ENCODE data around the gene SPOCK1.

SPOCK1 gene

DNA sequence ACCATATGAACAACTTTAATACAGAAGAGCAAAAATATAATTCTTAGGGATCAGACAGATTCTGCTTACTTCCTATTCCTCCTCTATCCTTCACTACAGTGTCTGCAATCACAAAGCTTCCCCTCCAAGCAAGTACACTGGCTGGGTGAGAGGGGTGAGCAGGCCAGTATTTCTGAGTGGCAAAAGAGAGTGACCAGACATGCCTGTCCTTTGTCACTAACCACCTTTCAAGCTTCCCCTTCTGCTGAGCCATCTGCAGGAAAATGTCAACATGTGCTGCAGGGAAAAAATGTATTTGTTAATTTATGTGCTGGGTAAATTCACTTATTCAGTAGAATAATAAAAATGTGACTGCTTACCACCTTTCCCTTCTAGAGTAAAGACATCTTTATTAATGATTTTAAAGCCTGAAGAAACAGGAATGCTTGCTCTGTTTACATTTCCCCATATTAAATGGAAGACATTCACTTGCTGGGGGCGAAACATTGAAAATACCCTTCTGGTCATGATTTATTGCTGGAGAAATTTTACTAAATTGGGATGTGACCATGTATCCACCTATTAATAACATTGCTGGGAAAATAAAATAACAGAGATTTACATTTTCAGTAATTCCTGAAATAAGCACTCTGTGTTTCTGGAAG is 84.9 kb downstream of the SPOCK1 start:
- TF ChIP-seq, protein P1, sequence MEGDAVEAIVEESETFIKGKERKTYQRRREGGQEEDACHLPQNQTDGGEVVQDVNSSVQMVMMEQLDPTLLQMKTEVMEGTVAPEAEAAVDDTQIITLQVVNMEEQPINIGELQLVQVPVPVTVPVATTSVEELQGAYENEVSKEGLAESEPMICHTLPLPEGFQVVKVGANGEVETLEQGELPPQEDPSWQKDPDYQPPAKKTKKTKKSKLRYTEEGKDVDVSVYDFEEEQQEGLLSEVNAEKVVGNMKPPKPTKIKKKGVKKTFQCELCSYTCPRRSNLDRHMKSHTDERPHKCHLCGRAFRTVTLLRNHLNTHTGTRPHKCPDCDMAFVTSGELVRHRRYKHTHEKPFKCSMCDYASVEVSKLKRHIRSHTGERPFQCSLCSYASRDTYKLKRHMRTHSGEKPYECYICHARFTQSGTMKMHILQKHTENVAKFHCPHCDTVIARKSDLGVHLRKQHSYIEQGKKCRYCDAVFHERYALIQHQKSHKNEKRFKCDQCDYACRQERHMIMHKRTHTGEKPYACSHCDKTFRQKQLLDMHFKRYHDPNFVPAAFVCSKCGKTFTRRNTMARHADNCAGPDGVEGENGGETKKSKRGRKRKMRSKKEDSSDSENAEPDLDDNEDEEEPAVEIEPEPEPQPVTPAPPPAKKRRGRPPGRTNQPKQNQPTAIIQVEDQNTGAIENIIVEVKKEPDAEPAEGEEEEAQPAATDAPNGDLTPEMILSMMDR (IDR thresholded peaks at IDR 0.05; ENCODE audit: low read depth, low read length, missing control alignments) = no peak
- DNase-seq (ENCODE audit: extremely low read depth, low read depth) = no peak
- H3K4me3 ChIP-seq (replicated peaks; ENCODE audit: low read depth, low read length) = no peak overlapping the region

DNA sequence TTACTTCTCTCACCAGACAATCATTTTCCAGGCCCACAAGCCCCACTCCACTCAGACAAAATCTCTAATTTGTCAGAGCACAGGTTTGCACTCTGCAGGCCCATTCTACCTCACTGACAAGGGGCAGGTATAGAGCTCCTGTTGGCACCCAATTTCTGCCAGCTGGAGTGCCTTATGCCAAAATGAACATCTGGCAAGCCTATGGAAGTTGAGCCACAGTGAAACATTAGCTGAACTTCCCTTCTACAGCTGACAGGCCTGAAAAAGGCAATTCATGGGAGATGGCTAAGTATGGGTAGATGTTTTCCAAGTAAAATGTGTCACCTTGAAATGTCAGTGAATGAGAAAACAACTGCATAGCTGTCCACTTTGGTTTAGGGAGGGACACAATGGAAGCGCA is 87.0 kb downstream of the SPOCK1 start:
- H3K4me3 ChIP-seq (replicated peaks; ENCODE audit: low read depth, low read length) = no peak overlapping the region
- TF ChIP-seq, protein P1 (IDR thresholded peaks at IDR 0.05; ENCODE audit: low read depth, low read length, missing control alignments) = no peak
- no peak for DNase-seq (ENCODE audit: extremely low read depth, low read depth)

DNA sequence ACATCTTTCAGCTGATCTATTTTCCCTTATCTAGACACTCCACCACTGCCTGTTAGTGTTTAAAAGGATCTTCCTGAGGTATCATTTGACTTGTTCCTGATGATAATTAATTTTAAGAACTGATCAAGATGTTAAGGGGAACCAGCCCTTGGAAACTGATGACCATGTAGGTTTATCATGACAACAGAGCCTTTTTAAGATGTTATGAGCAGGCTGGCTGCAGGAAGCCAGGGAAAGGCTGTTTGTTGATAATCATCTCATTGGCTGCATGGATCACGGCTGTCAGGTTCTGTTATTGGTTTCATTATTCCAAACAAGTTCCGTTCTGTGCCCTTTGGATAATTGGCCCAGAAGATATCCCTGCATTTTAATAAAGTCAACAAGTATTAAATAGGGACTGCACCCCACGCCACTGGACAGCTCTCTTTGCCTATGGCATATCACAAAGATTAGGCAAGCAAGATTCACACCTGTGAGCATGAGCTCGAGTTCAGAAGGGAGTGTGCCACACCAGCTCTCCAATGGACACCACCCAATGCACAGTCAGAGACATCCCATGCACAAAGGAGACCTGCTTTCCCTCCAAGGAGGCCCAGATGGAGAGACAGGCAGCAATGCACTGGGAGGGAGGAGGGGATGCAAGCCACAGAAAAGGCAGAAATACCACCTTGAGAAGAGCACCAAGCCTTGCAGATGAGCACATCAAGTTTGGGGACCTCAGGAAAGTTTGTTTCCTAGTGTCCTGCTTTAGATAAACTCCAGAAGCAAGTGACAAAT is 88.7 kb downstream of the SPOCK1 start:
- no peak for DNase-seq (ENCODE audit: extremely low read depth, low read depth)
- TF ChIP-seq, protein P1 (IDR thresholded peaks at IDR 0.05; ENCODE audit: low read depth, low read length, missing control alignments) = no peak
- no peak overlapping the region for H3K4me3 ChIP-seq (replicated peaks; ENCODE audit: low read depth, low read length)

DNA sequence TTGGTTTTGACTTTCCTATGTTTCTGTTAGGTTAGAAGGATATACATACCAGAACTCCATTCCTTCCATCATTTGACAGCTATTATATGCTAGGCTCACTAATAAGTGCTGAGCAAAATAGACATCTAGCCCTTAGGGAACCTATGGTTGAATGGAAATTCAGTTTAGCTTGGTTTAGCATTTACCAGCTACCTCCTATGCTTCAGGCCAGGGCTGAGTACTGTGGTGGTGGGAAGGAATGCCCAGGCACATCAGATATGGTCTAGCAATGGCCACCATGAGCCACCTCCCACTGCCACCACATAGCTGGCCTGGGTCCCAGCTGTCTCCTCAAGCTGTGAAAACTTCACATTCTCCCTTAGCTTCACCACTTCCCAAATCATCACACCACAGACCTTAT is 89.4 kb downstream of the SPOCK1 start:
- TF ChIP-seq, protein P1 (IDR thresholded peaks at IDR 0.05; ENCODE audit: low read depth, low read length, missing control alignments) = no peak
- H3K4me3 ChIP-seq (replicated peaks; ENCODE audit: low read depth, low read length) = no peak overlapping the region
- DNase-seq (ENCODE audit: extremely low read depth, low read depth) = no peak

DNA sequence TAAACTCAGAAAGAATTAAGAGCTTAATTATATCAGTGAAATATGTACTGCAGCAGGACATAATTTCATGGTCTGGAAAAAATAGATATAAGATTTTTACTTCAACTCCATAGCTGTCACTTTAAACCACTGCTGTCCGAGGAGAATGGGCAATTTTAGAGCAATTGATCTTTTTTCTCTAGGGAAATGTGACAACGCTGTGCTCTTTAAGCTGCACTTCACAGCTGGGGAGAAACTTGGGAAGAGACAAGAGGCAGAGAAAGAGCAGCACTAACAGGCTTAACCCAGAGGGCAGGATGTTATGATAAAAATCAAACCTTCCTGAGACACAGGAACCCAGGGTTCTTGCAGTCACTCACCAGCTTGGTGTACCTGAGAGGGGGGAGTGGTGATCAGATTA is 92.0 kb downstream of the SPOCK1 start:
- no peak for DNase-seq (ENCODE audit: extremely low read depth, low read depth)
- H3K4me3 ChIP-seq (replicated peaks; ENCODE audit: low read depth, low read length) = no peak overlapping the region
- TF ChIP-seq, protein P1 (IDR thresholded peaks at IDR 0.05; ENCODE audit: low read depth, low read length, missing control alignments) = no peak

DNA sequence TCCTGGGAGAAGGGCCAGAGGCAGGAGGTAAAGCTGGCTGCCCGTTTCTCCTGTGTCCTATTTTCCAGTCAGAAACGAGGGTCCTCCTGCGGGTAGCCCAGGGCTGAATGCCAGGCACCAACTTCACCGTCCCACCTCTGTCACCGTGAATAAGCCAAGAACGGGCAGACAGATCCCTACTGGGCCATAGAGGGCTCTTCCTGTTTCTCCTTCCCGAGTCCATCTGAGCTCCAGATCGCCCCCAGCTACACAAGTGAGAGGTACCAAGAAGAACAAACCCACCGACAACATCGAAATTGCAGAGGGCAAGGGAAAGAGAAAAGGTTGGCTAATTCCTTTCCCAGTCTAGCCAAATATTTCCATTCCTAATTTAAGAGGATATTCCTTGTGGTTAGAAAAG is 93.7 kb downstream of the SPOCK1 start:
- H3K4me3 ChIP-seq (replicated peaks; ENCODE audit: low read depth, low read length) = no peak overlapping the region
- TF ChIP-seq, protein P1 (IDR thresholded peaks at IDR 0.05; ENCODE audit: low read depth, low read length, missing control alignments) = no peak

More for the DNA sequence above, 93.7 kb downstream of the SPOCK1 start:
- DNase-seq (ENCODE audit: extremely low read depth, low read depth) = no peak
